Calu3 (cell line): ENCODE data around the gene SLC35F4. TPM values are rescaled to one million over a fixed set of nuclear protein-coding genes. Genes with fewer than 3 reads are reported as not detected.

ENCODE experiments used
- BruUV-seq: library from RNA; stranded (reverse); fragments of 400-500 nt; replicated peaks from 2 replicates; lab custom pipeline; 2021; lab: Mats Ljungman, UMichigan
- CTCF ChIA-PET: fragments of 300-600 bp; sonication (Branson Sonifier 250); formaldehyde crosslinking; loops from one replicate; lab custom pipeline; 2022; ENCODE audit warnings: antibody characterized with exemption; lab: Charles Lee
- DNase-seq: peaks from one replicate; pipeline ENCODE4 v3.0.0; 2022
- H3K27ac Mint-ChIP-seq: one replicate; pipeline ENCODE4 v1.8.0; 2022; ENCODE audit warnings: mixed read lengths; ENCODE audit not compliant: unreplicated experiment
- H3K27me3 Mint-ChIP-seq: one replicate; pipeline ENCODE4 v1.8.0; 2022; ENCODE audit warnings: mixed read lengths; ENCODE audit not compliant: unreplicated experiment
- H3K36me3 Mint-ChIP-seq: one replicate; pipeline ENCODE4 v1.8.0; 2022; ENCODE audit warnings: mild to moderate bottlenecking, moderate library complexity, mixed read lengths; ENCODE audit not compliant: insufficient read depth, unreplicated experiment
- H3K4me1 Mint-ChIP-seq: one replicate; pipeline ENCODE4 v1.8.0; 2022; ENCODE audit warnings: mild to moderate bottlenecking, low read depth, mixed read lengths; ENCODE audit not compliant: unreplicated experiment
- H3K4me3 Mint-ChIP-seq: one replicate; pipeline ENCODE4 v1.8.0; 2022; ENCODE audit warnings: mild to moderate bottlenecking, low read depth, moderate library complexity, mixed read lengths; ENCODE audit not compliant: unreplicated experiment
- H3K9me3 Mint-ChIP-seq: one replicate; pipeline ENCODE4 v1.8.0; 2022; ENCODE audit warnings: low read depth, mixed read lengths; ENCODE audit not compliant: unreplicated experiment
- intact Hi-C: fragments of 100-400 bp; cut with micrococcal nuclease; formaldehyde crosslinking; loops from one replicate; pipeline ENCODE4 v1.10.0; 2022; ENCODE audit not compliant: unreplicated experiment
- total RNA-seq: library from RNA; stranded (reverse); gene quantifications from 2 replicates; pipeline ENCODE4 v1.2.3, GENCODE V29; 2022
- TF ChIP-seq, protein P1 (sequence below): fragments of 200-600 bp; IDR thresholded peaks from one replicate; pipeline ENCODE4 v1.8.0; 2022; ENCODE audit warnings: antibody characterized with exemption; ENCODE audit not compliant: unreplicated experiment

The SLC35F4 gene
- total RNA-seq, 1 experiment from 2014 or later, result not detected

DNA sequence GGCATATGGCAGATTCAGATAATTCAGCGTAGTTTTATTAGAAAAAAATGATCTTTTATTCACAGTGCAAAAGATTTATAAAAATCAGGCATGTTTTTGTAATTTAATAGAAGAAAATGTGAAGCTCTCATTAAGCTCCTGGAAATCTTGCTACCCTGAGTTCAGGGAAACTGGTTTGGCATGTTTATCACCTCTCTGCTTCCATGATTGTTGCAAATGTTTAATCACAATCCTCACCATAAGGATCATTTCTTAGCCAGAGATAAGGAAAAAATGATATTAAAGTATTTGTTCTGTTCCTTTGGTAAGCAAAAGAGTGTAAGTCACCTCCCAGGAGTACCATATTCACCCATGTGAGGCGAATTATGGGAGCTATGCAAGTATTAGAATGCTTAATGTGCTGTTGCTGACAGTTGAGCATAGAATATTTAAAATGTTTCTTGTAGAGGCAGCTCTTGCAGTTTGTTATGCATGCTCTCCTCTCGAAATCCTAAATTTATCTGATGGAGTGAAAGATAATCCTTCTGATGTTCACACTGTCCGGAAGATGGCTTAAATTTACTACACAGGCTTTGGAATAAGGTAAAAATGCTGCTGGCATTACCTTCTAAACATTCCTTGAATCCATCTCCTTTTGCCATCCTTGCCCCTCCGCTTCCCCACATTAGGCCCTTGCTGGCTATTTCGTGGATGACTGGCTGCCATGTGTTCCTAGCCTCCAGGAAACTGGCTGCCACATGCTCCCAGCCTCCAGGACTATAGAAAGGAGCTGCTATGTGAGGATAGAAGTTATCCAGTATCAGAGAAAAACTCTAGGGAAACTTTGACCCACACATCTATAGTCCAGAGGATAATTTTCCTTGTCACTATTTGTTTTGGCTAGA, 256.5 kb downstream of the SLC35F4 start:
- TF ChIP-seq, protein P1, sequence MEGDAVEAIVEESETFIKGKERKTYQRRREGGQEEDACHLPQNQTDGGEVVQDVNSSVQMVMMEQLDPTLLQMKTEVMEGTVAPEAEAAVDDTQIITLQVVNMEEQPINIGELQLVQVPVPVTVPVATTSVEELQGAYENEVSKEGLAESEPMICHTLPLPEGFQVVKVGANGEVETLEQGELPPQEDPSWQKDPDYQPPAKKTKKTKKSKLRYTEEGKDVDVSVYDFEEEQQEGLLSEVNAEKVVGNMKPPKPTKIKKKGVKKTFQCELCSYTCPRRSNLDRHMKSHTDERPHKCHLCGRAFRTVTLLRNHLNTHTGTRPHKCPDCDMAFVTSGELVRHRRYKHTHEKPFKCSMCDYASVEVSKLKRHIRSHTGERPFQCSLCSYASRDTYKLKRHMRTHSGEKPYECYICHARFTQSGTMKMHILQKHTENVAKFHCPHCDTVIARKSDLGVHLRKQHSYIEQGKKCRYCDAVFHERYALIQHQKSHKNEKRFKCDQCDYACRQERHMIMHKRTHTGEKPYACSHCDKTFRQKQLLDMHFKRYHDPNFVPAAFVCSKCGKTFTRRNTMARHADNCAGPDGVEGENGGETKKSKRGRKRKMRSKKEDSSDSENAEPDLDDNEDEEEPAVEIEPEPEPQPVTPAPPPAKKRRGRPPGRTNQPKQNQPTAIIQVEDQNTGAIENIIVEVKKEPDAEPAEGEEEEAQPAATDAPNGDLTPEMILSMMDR, result no peak
- no peaks in the 10 kb centered on the region for H3K9me3 Mint-ChIP-seq
- H3K27me3 Mint-ChIP-seq, result peaks cover 57% of the 10 kb centered on the region
- H3K27ac Mint-ChIP-seq, result no peak overlapping the region
- H3K4me1 Mint-ChIP-seq, result no peaks in the 10 kb centered on the region
- BruUV-seq, result no TSS peak
- no peak for DNase-seq
- CTCF ChIA-PET, result no interaction called here
- no peak overlapping the region for H3K4me3 Mint-ChIP-seq
- H3K36me3 Mint-ChIP-seq, result no peaks in the 10 kb centered on the region
- intact Hi-C loops, result no loop called here

DNA sequence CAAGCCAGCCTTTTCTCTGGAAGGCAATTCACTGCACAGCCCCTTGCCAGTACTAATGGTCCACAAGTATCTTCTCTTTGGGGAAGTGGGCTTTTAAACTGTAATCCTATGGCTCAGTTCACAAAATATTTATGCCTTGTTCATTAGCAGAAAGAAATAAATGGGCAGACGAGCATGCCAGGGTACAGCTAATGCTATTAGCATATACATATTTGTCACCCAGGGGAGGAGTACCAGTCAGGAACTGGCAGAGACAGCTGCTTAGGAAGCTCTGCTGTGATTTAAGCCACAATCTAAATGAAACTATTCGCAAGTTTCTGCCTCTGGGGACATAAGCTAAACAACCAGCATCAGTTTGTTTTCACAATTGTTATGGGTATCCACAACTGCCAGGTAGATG, 258.8 kb downstream of the SLC35F4 start:
- intact Hi-C loops, result no loop called here
- CTCF ChIA-PET, result no interaction called here
- Mint-ChIP-seq H3K4me1 (no peaks in the 10 kb centered on the region), H3K36me3 (no peaks in the 10 kb centered on the region), H3K27ac (no peak overlapping the region), H3K4me3 (no peak overlapping the region), H3K9me3 (no peaks in the 10 kb centered on the region), H3K27me3 (peaks cover 69% of the 10 kb centered on the region)
- DNase-seq, result no peak
- TF ChIP-seq, protein P1, result no peak
- no TSS peak for BruUV-seq

DNA sequence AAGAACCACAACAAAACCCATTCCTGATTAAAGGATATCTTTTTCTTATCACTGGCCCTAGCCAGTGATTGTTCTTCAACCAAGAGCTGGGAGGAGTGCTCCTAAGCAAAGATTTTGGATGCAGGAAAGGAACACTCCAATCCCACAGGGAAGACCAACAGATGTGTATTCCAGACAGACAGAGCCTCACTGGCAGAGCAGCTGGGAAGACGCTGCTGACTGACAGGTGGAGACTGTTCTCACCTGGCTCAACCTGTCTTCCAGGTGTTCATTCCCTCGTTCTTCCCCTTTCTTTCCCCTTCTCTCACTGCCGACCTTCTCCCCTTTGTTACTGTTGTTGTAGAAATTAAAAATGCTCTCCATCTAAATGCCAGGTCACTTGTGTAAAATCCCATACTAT, 282.5 kb downstream of the SLC35F4 start:
- no TSS peak for BruUV-seq
- no peak for DNase-seq
- CTCF ChIA-PET, result no interaction called here
- no peaks in the 10 kb centered on the region for H3K27me3 Mint-ChIP-seq
- TF ChIP-seq, protein P1, result no peak
- H3K9me3 Mint-ChIP-seq, result no peaks in the 10 kb centered on the region
- H3K4me3 Mint-ChIP-seq, result no peak overlapping the region
- H3K27ac Mint-ChIP-seq, result no peak overlapping the region
- no peaks in the 10 kb centered on the region for H3K36me3 Mint-ChIP-seq
- intact Hi-C loops, result no loop called here
- no peaks in the 10 kb centered on the region for H3K4me1 Mint-ChIP-seq

DNA sequence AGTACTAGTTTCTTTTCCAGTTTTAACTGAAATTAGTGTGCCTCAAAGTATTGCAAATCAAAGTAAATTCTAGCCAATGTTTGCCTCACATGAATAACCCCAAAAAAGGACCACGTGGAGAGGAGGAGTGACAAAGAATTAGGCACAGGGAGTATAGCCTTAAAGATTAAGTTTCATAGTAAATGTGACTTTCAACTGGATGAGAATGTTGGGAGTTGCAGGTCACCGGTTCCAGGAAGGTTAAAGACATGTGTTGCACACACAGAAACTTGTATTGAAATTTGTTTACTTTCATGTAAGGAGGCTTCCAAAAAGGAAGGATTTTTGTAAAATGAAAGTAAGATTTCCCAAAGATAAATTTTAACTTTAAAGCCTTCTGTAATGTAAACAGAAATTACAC, 283.1 kb downstream of the SLC35F4 start:
- no peak for DNase-seq
- Mint-ChIP-seq H3K36me3 (no peaks in the 10 kb centered on the region), H3K4me3 (no peak overlapping the region), H3K4me1 (no peaks in the 10 kb centered on the region), H3K27me3 (no peaks in the 10 kb centered on the region), H3K27ac (no peak overlapping the region), H3K9me3 (no peaks in the 10 kb centered on the region)
- intact Hi-C loops, result no loop called here
- CTCF ChIA-PET, result no interaction called here
- TF ChIP-seq, protein P1, result no peak
- no TSS peak for BruUV-seq
